Activated CD8-positive, alpha-beta memory T cell treated with anti-CD3 and anti-CD28 coated beads, Interleukin-2, amount 50 U/mL, for 1 hour (primary cell): Measurements from ENCODE around the gene HSF2.

Experiments
- DNase-seq: peaks from one replicate; pipeline ENCODE4 v3.0.0-alpha.2; 2020; ENCODE audit errors: extremely low read depth

The HSF2 gene

GRCh38 chr6:122394016-122394415 lies 5.4 kb upstream of the HSF2 start:
- DNase-seq = no peak

GRCh38 chr6:122399055-122399347 lies 451 bp upstream of the HSF2 start:
- DNase-seq = no peak

- DNase-seq = no peak
Measured at GRCh38 chr6:122400121-122400450, 634 bp downstream of the HSF2 start.

- no peak for DNase-seq
Measured at GRCh38 chr6:122400462-122401089, 1.1 kb downstream of the HSF2 start.

GRCh38 chr6:122401104-122401503 lies 1.7 kb downstream of the HSF2 start:
- no peak for DNase-seq

GRCh38 chr6:122404444-122404843 lies 5.0 kb downstream of the HSF2 start:
- DNase-seq = no peak

GRCh38 chr6:122405417-122405816 lies 6.0 kb downstream of the HSF2 start:
- DNase-seq = no peak

- DNase-seq = no peak
Measured at GRCh38 chr6:122406187-122406586, 6.7 kb downstream of the HSF2 start.

GRCh38 chr6:122407712-122408111 lies 8.3 kb downstream of the HSF2 start:
- no peak for DNase-seq

- DNase-seq = no peak
Measured at GRCh38 chr6:122408240-122408639, 8.8 kb downstream of the HSF2 start.

- DNase-seq = no peak
Measured at GRCh38 chr6:122408702-122409458, 9.4 kb downstream of the HSF2 start.

GRCh38 chr6:122412001-122412400 lies 12.5 kb downstream of the HSF2 start:
- DNase-seq = no peak

- DNase-seq = no peak
Measured at GRCh38 chr6:122416825-122417224, 17.4 kb downstream of the HSF2 start.

- no peak for DNase-seq
Measured at GRCh38 chr6:122422003-122422402, 22.6 kb downstream of the HSF2 start.

GRCh38 chr6:122422614-122423267 lies 23.3 kb downstream of the HSF2 start:
- no peak for DNase-seq

- no peak for DNase-seq
Measured at GRCh38 chr6:122423734-122424133, 24.3 kb downstream of the HSF2 start.

- no peak for DNase-seq
Measured at GRCh38 chr6:122426597-122426996, 27.1 kb downstream of the HSF2 start.

- DNase-seq = no peak
Measured at GRCh38 chr6:122428781-122429180, 29.3 kb downstream of the HSF2 start.

GRCh38 chr6:122429323-122429722 lies 29.9 kb downstream of the HSF2 start:
- DNase-seq = no peak

GRCh38 chr6:122431780-122432179 lies 32.3 kb downstream of the HSF2 start:
- no peak for DNase-seq

GRCh38 chr6:122432816-122433215 lies 33.4 kb downstream of the HSF2 start:
- DNase-seq = no peak

GRCh38 chr6:122438975-122439374 lies 39.5 kb downstream of the HSF2 start:
- no peak for DNase-seq

- DNase-seq = no peak
Measured at GRCh38 chr6:122445274-122445673, 45.8 kb downstream of the HSF2 start.
